WTC11 (cell line): ENCODE results near the gene PARM1.

Source experiments
- ESRRA ChIP-seq: sonication (generic); formaldehyde crosslinking; IDR thresholded peaks from 2 replicates; pipeline ENCODE4 v1.8.1; 2022; ENCODE audit warnings: mild to moderate bottlenecking, missing genetic modification reagents, borderline replicate concordance
- NR3C1 ChIP-seq: sonication (generic); formaldehyde crosslinking; conservative IDR thresholded peaks from 2 replicates; pipeline ENCODE4 v1.8.1; 2023; ENCODE audit warnings: low read depth, mild to moderate bottlenecking, missing genetic modification reagents
- RELA ChIP-seq: sonication (generic); formaldehyde crosslinking; IDR thresholded peaks from 2 replicates; pipeline ENCODE4 v1.8.1; 2022; ENCODE audit warnings: missing genetic modification reagents, mild to moderate bottlenecking, borderline replicate concordance
- TP53 ChIP-seq: sonication (generic); formaldehyde crosslinking; IDR thresholded peaks from 2 replicates; pipeline ENCODE4 v1.8.1; 2023; ENCODE audit warnings: mild to moderate bottlenecking, missing genetic modification reagents
- ZBTB21 ChIP-seq: sonication (generic); formaldehyde crosslinking; IDR thresholded peaks from 2 replicates; pipeline ENCODE4 v1.8.1; 2023; ENCODE audit warnings: mild to moderate bottlenecking, missing genetic modification reagents, borderline replicate concordance
- ZNF232 ChIP-seq: sonication (generic); formaldehyde crosslinking; IDR thresholded peaks from 2 replicates; pipeline ENCODE4 v1.8.0; 2022; ENCODE audit warnings: mild to moderate bottlenecking, missing genetic modification reagents
- ZNF263 ChIP-seq: sonication (generic); formaldehyde crosslinking; IDR thresholded peaks from 2 replicates; pipeline ENCODE4 v1.8.1; 2022; ENCODE audit warnings: low read depth, mild to moderate bottlenecking, moderate library complexity, missing genetic modification reagents
- TF ChIP-seq, protein P1 (sequence below): fragments of 200-600 bp; IDR thresholded peaks from 2 replicates; pipeline ENCODE4 v1.8.0; 2022; ENCODE audit warnings: antibody characterized with exemption
- TF ChIP-seq, protein P2 (sequence below): sonication (generic); formaldehyde crosslinking; IDR thresholded peaks from 2 replicates; pipeline ENCODE4 v1.8.1; 2023; ENCODE audit warnings: mild to moderate bottlenecking, moderate library complexity, missing genetic modification reagents

DNA sequence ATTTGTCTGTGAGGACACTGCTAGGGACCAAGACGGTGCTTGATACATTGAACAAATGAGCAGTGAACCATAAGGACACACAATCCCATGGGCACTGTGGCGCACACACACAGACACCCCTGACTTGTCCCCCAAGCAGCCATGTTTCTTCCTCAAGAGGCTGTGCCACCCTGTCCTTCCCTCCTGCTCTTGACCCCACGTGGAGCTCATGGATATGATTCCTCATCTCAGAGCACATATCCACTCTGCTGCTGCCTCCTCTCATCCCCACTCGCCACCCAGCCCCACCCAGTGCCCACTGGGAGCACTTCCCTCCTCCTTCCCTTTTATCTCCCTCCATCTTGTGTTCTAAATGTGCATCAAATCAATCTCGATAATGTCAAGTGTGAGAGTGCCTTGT lies 102.4 kb downstream of the PARM1 start:
- TF ChIP-seq, protein P1, sequence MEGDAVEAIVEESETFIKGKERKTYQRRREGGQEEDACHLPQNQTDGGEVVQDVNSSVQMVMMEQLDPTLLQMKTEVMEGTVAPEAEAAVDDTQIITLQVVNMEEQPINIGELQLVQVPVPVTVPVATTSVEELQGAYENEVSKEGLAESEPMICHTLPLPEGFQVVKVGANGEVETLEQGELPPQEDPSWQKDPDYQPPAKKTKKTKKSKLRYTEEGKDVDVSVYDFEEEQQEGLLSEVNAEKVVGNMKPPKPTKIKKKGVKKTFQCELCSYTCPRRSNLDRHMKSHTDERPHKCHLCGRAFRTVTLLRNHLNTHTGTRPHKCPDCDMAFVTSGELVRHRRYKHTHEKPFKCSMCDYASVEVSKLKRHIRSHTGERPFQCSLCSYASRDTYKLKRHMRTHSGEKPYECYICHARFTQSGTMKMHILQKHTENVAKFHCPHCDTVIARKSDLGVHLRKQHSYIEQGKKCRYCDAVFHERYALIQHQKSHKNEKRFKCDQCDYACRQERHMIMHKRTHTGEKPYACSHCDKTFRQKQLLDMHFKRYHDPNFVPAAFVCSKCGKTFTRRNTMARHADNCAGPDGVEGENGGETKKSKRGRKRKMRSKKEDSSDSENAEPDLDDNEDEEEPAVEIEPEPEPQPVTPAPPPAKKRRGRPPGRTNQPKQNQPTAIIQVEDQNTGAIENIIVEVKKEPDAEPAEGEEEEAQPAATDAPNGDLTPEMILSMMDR = no peak
- TF ChIP-seq ESRRA = no peak
- no peak for TF ChIP-seq ZNF263 (CRISPR knock-in tag)
- no peak for TF ChIP-seq ZNF232 (CRISPR knock-in tag)
- TF ChIP-seq ZBTB21 (CRISPR knock-in tag) = no peak
- TF ChIP-seq, protein P2, sequence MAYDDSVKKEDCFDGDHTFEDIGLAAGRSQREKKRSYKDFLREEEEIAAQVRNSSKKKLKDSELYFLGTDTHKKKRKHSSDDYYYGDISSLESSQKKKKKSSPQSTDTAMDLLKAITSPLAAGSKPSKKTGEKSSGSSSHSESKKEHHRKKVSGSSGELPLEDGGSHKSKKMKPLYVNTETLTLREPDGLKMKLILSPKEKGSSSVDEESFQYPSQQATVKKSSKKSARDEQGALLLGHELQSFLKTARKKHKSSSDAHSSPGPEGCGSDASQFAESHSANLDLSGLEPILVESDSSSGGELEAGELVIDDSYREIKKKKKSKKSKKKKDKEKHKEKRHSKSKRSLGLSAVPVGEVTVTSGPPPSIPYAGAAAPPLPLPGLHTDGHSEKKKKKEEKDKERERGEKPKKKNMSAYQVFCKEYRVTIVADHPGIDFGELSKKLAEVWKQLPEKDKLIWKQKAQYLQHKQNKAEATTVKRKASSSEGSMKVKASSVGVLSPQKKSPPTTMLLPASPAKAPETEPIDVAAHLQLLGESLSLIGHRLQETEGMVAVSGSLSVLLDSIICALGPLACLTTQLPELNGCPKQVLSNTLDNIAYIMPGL (CRISPR knock-in tag) = no peak
- no peak for TF ChIP-seq TP53 (CRISPR knock-in tag)
- no peak for TF ChIP-seq NR3C1 (CRISPR knock-in tag)
- no peak for TF ChIP-seq RELA (CRISPR knock-in tag)
